HEK293 (cell line): ENCODE results near the gene BACH2.
"Not testable (repeated sequence)": the region's sequence is repeated elsewhere in the genome, so short reads cannot be mapped to it uniquely, and the experiment has no call there.

Experiments used
- CTCF ChIA-PET: fragments of 350-600 bp; formaldehyde crosslinking; extraction: SDS; loops from one replicate; lab custom pipeline; 2021; ENCODE audit warnings: antibody characterized with exemption; lab: Yijun Ruan, JAX
- POLR2A ChIA-PET: fragments of 300-600 bp; formaldehyde crosslinking; extraction: SDS; loops from one replicate; lab custom pipeline; 2020; ENCODE audit warnings: antibody characterized with exemption, inconsistent platforms; lab: Yijun Ruan, JAX
- H3K27ac ChIP-seq: fragments of 200-500 bp; sonication (Bioruptor generic); 2 replicates; pipeline ENCODE4 v1.5.1; 2014; ENCODE audit warnings: low read depth, low read length, control low read depth, inconsistent platforms; ENCODE audit errors: extremely low read depth
- H3K36me3 ChIP-seq, 2 experiments: fragments of 200-500 bp in 1 of 2; sonication (Bioruptor generic) in 1 of 2; 1 replicate in 1 of 2; 2 replicates in 1 of 2; pipeline ENCODE4 v1.5.1; 2014 to 2017; ENCODE audit warnings: inconsistent platforms in 2 of 2, low read length in 2 of 2; ENCODE audit not compliant: control insufficient read depth in 2 of 2, insufficient read depth in 1 of 2
- H3K4me1 ChIP-seq: fragments of 200-500 bp; sonication (Bioruptor generic); 2 replicates; pipeline ENCODE4 v1.5.1; 2014; ENCODE audit warnings: mild to moderate bottlenecking, low read length, inconsistent platforms; ENCODE audit not compliant: control insufficient read depth, insufficient read depth
- H3K4me3 ChIP-seq: 2 replicates; pipeline ENCODE4 v1.5.1; 2011; ENCODE audit warnings: low read depth, mild to moderate bottlenecking, control low read depth, low read length, moderate library complexity
- H3K9me3 ChIP-seq: fragments of 200-500 bp; sonication (Bioruptor generic); 2 replicates; pipeline ENCODE4 v1.5.1; 2014; ENCODE audit warnings: low read depth, low read length, inconsistent platforms; ENCODE audit not compliant: control insufficient read depth, insufficient read depth
- MYNN ChIP-seq: fragments of 450-650 bp; formaldehyde crosslinking; IDR thresholded peaks from 2 replicates; pipeline ENCODE4 v1.5.1; 2016; ENCODE audit warnings: missing biosample characterization, missing genetic modification characterization, borderline replicate concordance
- PRDM1 ChIP-seq: fragments of 450-650 bp; formaldehyde crosslinking; IDR thresholded peaks from 2 replicates; pipeline ENCODE4; 2016; ENCODE audit warnings: missing biosample characterization, missing genetic modification characterization
- SCRT2 ChIP-seq: fragments of 450-650 bp; formaldehyde crosslinking; IDR thresholded peaks from 2 replicates; pipeline ENCODE4 v1.5.1; 2016; ENCODE audit warnings: missing biosample characterization, missing genetic modification characterization
- SP7 ChIP-seq: fragments of 450-650 bp; formaldehyde crosslinking; IDR thresholded peaks from 2 replicates; pipeline ENCODE4 v1.5.1; 2016; ENCODE audit warnings: missing biosample characterization, missing genetic modification characterization
- WT1 ChIP-seq: fragments of 450-650 bp; formaldehyde crosslinking; IDR thresholded peaks from 2 replicates; pipeline ENCODE4 v1.5.1; 2016; ENCODE audit warnings: missing biosample characterization, missing genetic modification characterization
- ZNF146 ChIP-seq: fragments of 450-650 bp; formaldehyde crosslinking; IDR thresholded peaks from 2 replicates; pipeline ENCODE4 v1.5.1; 2016; ENCODE audit warnings: missing biosample characterization, missing genetic modification characterization
- ZNF211 ChIP-seq: fragments of 450-650 bp; formaldehyde crosslinking; IDR thresholded peaks from 2 replicates; pipeline ENCODE4 v1.5.1; 2016; ENCODE audit warnings: low read depth, missing biosample characterization, missing genetic modification characterization
- ZNF223 ChIP-seq: fragments of 450-650 bp; formaldehyde crosslinking; IDR thresholded peaks from 2 replicates; pipeline ENCODE4 v1.5.1; 2016; ENCODE audit warnings: missing biosample characterization, missing genetic modification characterization
- ZNF335 ChIP-seq: fragments of 450-650 bp; formaldehyde crosslinking; conservative IDR thresholded peaks from 2 replicates; pipeline ENCODE4 v1.5.1; 2016; ENCODE audit warnings: missing biosample characterization, missing genetic modification characterization
- ZNF433 ChIP-seq: fragments of 450-650 bp; formaldehyde crosslinking; IDR thresholded peaks from 2 replicates; pipeline ENCODE4 v1.5.1; 2016; ENCODE audit warnings: missing biosample characterization, missing genetic modification characterization, low read depth
- ZNF473 ChIP-seq: fragments of 450-650 bp; formaldehyde crosslinking; IDR thresholded peaks from 2 replicates; pipeline ENCODE4 v1.5.1; 2017; ENCODE audit warnings: missing biosample characterization, missing genetic modification characterization
- ZNF529 ChIP-seq: fragments of 450-650 bp; formaldehyde crosslinking; IDR thresholded peaks from 2 replicates; pipeline ENCODE4 v1.5.1; 2017; ENCODE audit warnings: missing genetic modification characterization, missing biosample characterization; ENCODE audit not compliant: insufficient replicate concordance
- ZNF600 ChIP-seq: fragments of 450-650 bp; formaldehyde crosslinking; IDR thresholded peaks from 2 replicates; pipeline ENCODE4 v1.5.1; 2016; ENCODE audit warnings: missing biosample characterization, missing genetic modification characterization
- ZNF610 ChIP-seq: fragments of 450-650 bp; formaldehyde crosslinking; IDR thresholded peaks from 2 replicates; pipeline ENCODE4 v1.5.1; 2016; ENCODE audit warnings: missing biosample characterization, missing genetic modification characterization, borderline replicate concordance
- ZNF664 ChIP-seq: fragments of 450-650 bp; formaldehyde crosslinking; IDR thresholded peaks from 2 replicates; pipeline ENCODE4 v1.5.1; 2016; ENCODE audit warnings: missing biosample characterization, missing genetic modification characterization
- ZNF843 ChIP-seq: fragments of 450-650 bp; formaldehyde crosslinking; IDR thresholded peaks from 2 replicates; pipeline ENCODE4 v1.5.1; 2016; ENCODE audit warnings: missing biosample characterization, missing genetic modification characterization
- TF ChIP-seq, protein P1 (sequence below): fragments of 450-650 bp; formaldehyde crosslinking; optimal IDR thresholded peaks from 2 replicates; pipeline ENCODE3; 2016; ENCODE audit warnings: missing biosample characterization, mild to moderate bottlenecking, missing genetic modification characterization
- TF ChIP-seq, protein P2 (sequence below): fragments of 450-650 bp; formaldehyde crosslinking; IDR thresholded peaks from 2 replicates; pipeline ENCODE4 v1.5.1; 2016; ENCODE audit warnings: missing biosample characterization, missing genetic modification characterization
- TF ChIP-seq, protein P3 (sequence below): fragments of 450-650 bp; formaldehyde crosslinking; IDR thresholded peaks from 2 replicates; pipeline ENCODE4 v1.5.1; 2016; ENCODE audit warnings: missing biosample characterization, missing genetic modification characterization
- TF ChIP-seq, protein P4 (sequence below): fragments of 450-650 bp; formaldehyde crosslinking; IDR thresholded peaks from 2 replicates; pipeline ENCODE4 v1.5.1; 2017; ENCODE audit warnings: missing biosample characterization, missing genetic modification characterization

BACH2 gene

DNA sequence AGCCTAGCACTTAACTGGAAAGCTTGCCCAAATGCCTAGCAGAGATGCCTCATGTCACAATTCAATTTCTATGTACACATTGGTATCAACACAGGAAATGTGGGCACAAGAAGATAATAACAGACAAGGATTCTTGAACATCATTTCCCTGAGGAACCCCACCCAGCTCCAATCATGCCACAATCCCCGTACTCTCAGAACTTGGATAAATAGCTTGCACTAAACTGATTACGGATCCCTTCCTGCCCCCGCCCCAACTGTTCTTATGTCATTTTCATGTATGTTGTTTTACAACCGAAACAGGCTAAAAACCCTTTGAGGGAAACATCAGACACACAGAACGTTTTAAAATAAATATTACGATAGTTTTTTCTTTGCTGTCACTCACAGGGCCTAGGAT, 87.1 kb downstream of the BACH2 start:
- CTCF ChIA-PET, result no interaction called here
- Histone ChIP-seq H3K9me3 (no peaks in the 10 kb centered on the region), H3K4me3 (no peak overlapping the region), H3K4me1 (peaks cover 2% of the 10 kb centered on the region), H3K27ac (no peak overlapping the region)
- POLR2A ChIA-PET, result no interaction called here
- no peak for TF ChIP-seq ZNF664 (tag by site-specific recombination)
- no peak for TF ChIP-seq SCRT2 (tag by site-specific recombination)
- TF ChIP-seq ZNF600, result no peak
- TF ChIP-seq, protein P1, sequence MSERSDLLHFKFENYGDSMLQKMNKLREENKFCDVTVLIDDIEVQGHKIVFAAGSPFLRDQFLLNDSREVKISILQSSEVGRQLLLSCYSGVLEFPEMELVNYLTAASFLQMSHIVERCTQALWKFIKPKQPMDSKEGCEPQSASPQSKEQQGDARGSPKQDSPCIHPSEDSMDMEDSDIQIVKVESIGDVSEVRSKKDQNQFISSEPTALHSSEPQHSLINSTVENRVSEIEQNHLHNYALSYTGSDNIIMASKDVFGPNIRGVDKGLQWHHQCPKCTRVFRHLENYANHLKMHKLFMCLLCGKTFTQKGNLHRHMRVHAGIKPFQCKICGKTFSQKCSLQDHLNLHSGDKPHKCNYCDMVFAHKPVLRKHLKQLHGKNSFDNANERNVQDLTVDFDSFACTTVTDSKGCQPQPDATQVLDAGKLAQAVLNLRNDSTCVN, result no peak
- TF ChIP-seq ZNF335 (tag by site-specific recombination), result no peak
- TF ChIP-seq ZNF211 (tag by site-specific recombination), result no peak
- TF ChIP-seq, all 188 proteins: peak for 0
- no peaks in the 10 kb centered on the region for H3K36me3 ChIP-seq

- CTCF ChIA-PET, H3K4me3 ChIP-seq, H3K27ac ChIP-seq, POLR2A ChIA-PET, H3K4me1 ChIP-seq, H3K36me3 ChIP-seq, H3K9me3 ChIP-seq: not testable (repeated sequence)
- TF ChIP-seq, protein P2, sequence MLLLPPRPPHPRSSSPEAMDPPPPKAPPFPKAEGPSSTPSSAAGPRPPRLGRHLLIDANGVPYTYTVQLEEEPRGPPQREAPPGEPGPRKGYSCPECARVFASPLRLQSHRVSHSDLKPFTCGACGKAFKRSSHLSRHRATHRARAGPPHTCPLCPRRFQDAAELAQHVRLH (tag by site-specific recombination), result 0 out of 2 replicates have a peak, but pooled peaks have one; percentile 23
- TF ChIP-seq ZNF146, result peak; percentile 84
Observed at GRCh38 chr6:90208690-90209089, 88.0 kb downstream of the BACH2 start.

- peaks cover 13% of the 10 kb centered on the region for H3K4me1 ChIP-seq
- ChIA-PET POLR2A (interaction anchor here (0.6 to 1.0 kb wide), 3 partner anchors 11 to 23 kb away, joined by 3 read pairs; no protein-coding TSS in a partner anchor), CTCF (interaction anchor here (0.7 to 1.6 kb wide), 3 partner anchors 9 to 19 kb away, joined by 3 to 6 read pairs (median 4); no protein-coding TSS in a partner anchor)
- no peak for TF ChIP-seq ZNF610 (tag by site-specific recombination)
- no peak for TF ChIP-seq ZNF529 (tag by site-specific recombination)
- TF ChIP-seq PRDM1 (tag by site-specific recombination), result 0 out of 2 replicates have a peak, but pooled peaks have one; percentile 12
- TF ChIP-seq, protein P3, sequence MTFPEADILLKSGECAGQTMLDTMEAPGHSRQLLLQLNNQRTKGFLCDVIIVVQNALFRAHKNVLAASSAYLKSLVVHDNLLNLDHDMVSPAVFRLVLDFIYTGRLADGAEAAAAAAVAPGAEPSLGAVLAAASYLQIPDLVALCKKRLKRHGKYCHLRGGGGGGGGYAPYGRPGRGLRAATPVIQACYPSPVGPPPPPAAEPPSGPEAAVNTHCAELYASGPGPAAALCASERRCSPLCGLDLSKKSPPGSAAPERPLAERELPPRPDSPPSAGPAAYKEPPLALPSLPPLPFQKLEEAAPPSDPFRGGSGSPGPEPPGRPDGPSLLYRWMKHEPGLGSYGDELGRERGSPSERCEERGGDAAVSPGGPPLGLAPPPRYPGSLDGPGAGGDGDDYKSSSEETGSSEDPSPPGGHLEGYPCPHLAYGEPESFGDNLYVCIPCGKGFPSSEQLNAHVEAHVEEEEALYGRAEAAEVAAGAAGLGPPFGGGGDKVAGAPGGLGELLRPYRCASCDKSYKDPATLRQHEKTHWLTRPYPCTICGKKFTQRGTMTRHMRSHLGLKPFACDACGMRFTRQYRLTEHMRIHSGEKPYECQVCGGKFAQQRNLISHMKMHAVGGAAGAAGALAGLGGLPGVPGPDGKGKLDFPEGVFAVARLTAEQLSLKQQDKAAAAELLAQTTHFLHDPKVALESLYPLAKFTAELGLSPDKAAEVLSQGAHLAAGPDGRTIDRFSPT, result no peak
- peak; percentile 92 for TF ChIP-seq SP7 (tag by site-specific recombination)
- no peaks in the 10 kb centered on the region for H3K9me3 ChIP-seq
- no peak overlapping the region for H3K27ac ChIP-seq
- H3K36me3 ChIP-seq, result no peaks in the 10 kb centered on the region
- no peak overlapping the region for H3K4me3 ChIP-seq
Observed at GRCh38 chr6:90204327-90205056, 92.2 kb downstream of the BACH2 start.

DNA sequence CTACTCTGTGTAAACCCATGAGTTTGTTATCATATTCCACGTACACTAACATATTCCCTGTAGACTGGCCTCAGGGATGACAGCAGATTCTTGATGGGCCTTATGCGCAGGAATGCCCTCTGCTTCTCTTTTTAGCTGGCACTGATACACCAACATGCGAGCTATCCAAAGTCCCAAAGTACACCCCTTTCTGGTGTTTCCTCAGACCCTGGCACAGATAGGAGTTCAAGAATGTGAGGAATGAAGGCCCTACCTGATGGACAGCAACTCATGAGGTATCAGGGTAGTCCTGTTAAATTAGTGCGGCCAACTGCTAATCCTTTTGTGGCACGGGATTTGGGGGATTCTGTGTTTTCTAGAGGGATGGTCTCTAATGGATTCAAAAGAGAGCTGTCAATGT, 93.0 kb downstream of the BACH2 start:
- H3K4me3 ChIP-seq, result no peak overlapping the region
- peaks cover 0 to 4% of the 10 kb centered on the region in 2 experiments; a peak in 1 of 3 replicates for H3K36me3 ChIP-seq
- POLR2A ChIA-PET, result no interaction called here
- no peak overlapping the region for H3K27ac ChIP-seq
- CTCF ChIA-PET, result interaction anchor here (1.0 to 1.6 kb wide), 2 partner anchors 11 to 18 kb away, joined by 4 to 6 read pairs; no protein-coding TSS in a partner anchor
- no peaks in the 10 kb centered on the region for H3K9me3 ChIP-seq
- peaks cover 13% of the 10 kb centered on the region for H3K4me1 ChIP-seq
- no peak for TF ChIP-seq ZNF843 (tag by site-specific recombination)
- TF ChIP-seq WT1 (tag by site-specific recombination), result no peak
- no peak for TF ChIP-seq MYNN
- TF ChIP-seq ZNF223 (tag by site-specific recombination), result no peak
- TF ChIP-seq, protein P4, sequence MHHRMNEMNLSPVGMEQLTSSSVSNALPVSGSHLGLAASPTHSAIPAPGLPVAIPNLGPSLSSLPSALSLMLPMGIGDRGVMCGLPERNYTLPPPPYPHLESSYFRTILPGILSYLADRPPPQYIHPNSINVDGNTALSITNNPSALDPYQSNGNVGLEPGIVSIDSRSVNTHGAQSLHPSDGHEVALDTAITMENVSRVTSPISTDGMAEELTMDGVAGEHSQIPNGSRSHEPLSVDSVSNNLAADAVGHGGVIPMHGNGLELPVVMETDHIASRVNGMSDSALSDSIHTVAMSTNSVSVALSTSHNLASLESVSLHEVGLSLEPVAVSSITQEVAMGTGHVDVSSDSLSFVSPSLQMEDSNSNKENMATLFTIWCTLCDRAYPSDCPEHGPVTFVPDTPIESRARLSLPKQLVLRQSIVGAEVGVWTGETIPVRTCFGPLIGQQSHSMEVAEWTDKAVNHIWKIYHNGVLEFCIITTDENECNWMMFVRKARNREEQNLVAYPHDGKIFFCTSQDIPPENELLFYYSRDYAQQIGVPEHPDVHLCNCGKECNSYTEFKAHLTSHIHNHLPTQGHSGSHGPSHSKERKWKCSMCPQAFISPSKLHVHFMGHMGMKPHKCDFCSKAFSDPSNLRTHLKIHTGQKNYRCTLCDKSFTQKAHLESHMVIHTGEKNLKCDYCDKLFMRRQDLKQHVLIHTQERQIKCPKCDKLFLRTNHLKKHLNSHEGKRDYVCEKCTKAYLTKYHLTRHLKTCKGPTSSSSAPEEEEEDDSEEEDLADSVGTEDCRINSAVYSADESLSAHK (tag by site-specific recombination), result no peak
- TF ChIP-seq ZNF473 (tag by site-specific recombination), result no peak
- TF ChIP-seq SP7 (tag by site-specific recombination), result no peak
- TF ChIP-seq ZNF433 (tag by site-specific recombination), result no peak
